GM03348 (cell line): ENCODE measurements around the gene OR10P1.
"Not testable (repeated sequence)": the region's sequence is repeated elsewhere in the genome, so short reads cannot be mapped to it uniquely, and the experiment has no call there.

Experiments used
- DNase-seq: peaks from one replicate; pipeline ENCODE4 v3.0.0; 2012; ENCODE audit warnings: low spot score

Gene OR10P1, protein sequence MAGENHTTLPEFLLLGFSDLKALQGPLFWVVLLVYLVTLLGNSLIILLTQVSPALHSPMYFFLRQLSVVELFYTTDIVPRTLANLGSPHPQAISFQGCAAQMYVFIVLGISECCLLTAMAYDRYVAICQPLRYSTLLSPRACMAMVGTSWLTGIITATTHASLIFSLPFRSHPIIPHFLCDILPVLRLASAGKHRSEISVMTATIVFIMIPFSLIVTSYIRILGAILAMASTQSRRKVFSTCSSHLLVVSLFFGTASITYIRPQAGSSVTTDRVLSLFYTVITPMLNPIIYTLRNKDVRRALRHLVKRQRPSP

DNA sequence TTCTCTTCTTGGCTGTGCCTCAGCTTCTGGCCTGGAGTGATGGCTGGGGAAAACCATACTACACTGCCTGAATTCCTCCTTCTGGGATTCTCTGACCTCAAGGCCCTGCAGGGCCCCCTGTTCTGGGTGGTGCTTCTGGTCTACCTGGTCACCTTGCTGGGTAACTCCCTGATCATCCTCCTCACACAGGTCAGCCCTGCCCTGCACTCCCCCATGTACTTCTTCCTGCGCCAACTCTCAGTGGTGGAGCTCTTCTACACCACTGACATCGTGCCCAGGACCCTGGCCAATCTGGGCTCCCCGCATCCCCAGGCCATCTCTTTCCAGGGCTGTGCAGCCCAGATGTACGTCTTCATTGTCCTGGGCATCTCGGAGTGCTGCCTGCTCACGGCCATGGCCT, at the start of gene OR10P1:
OR10P1 (plus strand) TSS at position 40 of the 400 bp plus-strand sequence; CDS start at position 40, 0 bp downstream.
- no peak for DNase-seq

DNA sequence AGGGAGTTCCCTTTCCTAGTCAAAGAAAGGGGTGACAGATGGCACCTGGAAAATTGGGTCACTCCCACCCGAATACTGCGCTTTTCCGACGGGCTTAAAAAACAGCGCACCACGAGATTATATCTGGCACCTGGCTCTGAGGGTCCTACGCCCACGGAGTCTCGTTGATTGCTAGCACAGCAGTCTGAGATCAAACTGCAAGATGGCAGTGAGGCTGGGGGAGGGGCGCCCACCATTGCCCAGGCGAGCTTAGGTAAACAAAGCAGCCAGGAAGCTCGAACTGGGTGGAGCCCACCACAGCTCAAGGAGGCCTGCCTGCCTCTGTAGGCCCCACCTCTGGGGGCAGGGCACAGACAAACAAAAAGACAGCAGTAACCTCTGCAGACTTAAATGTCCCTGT, 46.5 kb upstream of the OR10P1 start:
- DNase-seq = not testable (repeated sequence)

DNA sequence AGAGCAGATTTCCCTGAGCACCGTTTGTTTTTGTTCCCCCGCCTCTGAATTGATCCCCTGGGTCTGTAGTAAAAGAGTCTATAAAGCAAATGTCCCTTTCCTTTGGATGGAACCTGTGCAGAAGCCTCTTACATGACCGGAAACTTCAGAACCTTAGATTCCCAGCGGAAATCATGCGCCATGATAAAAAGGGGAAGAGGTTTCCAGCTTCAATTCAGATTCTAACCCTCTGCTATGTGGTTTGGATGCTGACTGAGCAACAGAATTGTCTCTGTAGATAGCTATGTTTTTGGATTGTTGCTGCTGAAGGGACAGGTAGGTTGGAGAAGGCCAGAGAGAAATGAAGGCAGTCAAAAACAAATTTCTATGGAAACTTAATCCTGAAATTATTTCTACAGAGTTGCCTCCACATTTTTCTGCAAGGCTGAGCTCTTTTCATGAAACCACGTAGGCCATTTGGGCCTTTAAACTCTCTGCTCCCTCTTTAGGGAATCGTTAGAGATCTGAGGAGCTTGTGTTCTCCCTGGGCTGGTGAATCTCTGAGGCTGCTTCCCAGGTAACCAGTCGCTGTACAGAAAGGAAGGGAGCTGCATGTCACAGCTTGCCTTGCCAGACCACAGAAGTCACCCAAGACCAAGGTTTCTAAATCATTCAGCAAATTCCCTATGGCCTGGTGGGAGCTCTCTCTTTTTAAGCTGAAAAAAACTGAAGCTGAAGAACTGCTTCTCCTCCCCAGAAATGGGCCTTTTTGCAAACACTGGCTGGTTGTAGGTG, 28.7 kb upstream of the OR10P1 start:
- no peak for DNase-seq

DNA sequence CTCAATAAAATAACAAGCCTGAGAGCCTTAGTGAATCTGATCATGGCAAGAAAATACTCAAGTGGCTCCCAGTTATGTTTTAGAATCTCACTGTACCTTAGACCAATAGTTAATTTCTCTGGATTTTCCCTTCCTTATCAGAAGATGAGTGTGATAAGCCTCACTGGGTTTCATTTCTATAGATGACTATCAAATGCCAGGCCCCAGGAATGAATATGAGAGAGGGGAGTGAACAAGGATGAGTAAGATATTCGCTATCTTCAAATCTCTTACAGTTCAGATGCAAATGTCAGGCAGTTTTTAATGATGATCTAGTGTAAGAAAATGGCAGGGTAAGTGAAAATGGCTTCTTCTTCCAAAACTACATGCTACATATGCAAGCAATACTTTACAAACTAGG, 26.1 kb upstream of the OR10P1 start:
- DNase-seq = no peak

DNA sequence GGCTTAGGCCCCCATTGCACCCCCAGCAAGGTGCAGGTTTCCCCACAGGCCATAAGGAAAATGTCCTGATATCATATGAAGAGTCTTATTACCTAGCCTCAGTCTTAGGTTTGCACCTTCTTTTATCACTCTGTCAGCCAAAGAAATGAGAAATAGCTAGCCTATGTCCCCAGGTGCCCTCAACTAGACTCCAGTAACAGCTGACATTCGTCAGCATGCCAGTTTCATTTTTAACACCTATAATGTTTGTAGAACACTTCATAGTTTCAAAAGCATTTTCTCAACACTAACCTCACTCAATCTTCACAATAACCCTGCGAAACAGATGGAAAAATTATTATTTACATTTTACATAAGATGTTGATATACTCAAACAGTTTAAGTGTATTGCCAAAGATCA, 24.0 kb upstream of the OR10P1 start:
- DNase-seq = no peak

DNA sequence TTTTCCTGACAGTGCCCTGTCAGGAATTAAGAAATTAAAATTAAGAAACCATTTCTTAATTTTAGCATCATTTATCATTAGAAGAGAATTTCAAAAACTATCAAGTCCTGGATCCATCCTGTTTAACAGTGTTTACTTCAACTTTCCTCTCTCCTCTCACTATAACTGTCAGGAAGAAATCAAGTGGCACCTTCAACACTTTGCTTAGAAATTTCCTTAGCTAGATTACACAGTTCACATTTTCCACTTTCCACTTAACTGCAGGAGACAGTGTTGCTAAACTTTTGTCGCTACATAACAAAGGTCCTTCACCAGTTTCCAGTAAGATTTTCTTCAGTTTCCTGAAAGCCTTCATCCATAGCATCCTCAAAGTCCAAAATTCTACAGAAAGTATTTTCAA, 21.9 kb upstream of the OR10P1 start:
- no peak for DNase-seq

DNA sequence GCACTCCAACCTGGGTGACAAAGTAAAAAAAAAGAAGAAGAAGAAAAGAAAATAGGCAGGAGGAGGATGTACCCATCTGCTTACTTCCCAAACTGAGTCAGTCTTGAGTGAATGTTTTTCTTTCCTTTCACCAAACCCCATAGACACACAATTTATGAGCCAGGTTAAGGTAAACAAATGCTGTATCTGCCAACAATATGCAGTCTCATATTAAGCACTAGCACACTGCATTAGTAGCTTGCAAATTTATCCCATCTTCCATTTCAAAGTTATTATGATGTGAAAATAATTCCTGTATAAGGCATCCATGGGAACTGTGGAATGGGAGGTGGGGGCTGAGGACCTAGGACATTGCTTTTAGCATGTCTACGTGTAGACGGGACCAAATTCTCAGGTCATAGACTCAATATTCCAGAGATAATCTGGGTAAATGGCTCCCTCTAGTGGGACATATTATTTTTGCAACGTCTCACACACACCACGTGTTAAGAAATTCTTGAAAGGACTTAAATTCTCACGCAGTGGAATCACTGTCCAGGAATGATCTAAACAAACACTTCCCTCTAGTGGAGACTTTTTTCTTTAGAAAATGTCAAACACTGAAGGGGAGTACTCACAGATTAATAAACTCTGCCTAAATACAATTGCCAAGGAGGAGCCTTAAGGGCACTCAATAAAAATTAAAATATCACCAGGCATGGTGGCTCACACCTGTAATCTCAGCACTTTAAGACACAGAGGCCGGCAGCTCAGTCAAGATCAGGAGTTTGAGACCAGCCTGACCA, 17.1 kb upstream of the OR10P1 start:
- peak; percentile 86 for DNase-seq

DNA sequence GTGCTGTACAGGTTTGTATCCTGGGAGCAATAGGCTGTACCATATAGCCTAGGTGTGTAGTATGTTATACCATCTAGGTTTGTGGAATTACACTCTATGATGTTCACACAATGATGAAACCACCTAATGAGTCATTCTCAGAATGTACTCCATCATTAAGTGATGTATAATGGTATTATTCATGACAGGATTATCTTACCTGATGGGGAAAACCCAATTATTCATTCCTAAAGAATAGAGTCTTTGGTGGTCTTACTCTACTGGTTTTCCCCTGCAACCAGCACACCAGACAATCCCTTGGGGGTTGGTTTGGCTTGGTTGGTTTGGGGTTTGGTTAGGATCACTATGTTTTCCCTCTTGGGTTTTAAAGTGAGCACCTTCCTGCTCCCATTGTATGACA, 12.6 kb upstream of the OR10P1 start:
- DNase-seq = no peak

DNA sequence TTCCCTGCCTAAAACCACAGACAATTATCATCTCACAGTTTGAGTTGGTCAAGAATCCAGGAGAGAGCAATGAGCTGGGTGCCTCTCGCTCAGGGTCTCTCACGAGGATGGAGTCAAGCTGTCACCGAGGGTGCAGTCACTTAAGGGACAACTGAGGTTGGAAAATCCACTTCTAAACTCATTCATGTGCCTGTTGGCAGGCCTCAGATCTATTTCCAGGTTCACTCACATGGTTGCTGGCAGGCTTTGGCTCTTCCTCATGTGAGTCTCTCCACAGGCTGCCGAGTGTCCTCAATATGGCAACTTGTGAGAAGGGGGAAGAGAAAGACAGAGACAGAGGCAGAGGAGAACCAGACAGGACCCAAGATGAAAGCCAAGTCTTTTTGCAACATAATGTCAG, 10.5 kb upstream of the OR10P1 start:
- DNase-seq = no peak

DNA sequence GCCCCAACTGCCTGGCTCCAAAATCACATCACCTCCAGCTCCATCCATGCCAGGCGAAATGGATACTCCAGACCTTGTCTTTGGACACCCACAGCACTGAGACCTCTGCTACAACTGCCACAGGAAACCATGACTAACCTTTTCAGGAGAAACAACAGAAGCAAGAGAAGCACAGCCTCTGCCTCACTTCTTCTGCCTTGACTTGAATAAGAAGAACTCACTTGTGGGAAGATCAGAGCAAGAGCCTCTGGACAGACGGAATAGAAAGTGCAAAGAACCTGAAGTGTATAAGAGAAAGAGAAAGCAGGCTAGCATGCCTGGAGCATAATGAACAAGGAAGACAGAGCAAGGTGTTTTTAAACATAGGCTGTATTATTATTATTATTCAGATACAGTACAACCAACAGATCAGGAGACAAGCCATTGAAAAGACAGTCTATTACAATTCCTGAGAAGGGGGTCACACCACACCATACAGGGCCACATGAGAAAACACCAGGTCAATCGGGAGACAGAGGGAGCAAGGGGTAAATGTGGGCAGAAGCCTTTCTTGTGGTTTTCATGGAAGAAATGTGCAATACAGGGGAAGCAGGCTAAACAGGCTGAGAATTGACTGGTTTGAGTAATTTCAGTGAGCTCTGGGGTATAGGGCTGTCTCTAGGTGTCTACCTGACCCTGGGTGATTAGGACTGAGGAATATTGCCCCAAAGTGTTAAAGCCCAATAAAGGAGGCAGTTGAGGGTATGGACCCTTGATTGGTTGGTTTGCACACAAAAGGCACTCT, 7.4 kb upstream of the OR10P1 start:
- no peak for DNase-seq

DNA sequence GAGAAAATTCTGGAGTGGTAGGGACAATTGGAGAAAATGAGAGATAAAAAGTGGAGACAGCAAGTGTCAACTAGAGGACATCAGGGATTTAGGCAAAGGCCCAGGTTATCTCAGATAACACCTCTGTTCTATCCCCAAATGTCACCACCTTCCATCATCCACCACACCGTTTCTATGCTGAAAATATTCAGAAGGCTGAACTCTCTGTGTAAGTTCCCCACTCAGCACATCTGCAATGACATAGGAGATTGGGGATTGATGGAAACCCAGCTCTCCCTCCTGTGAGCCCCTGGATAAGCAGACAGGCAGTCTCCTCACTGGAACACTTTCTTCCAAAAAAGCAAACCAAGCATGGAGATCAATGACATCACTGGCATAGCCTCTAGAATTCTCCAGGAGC, 5.6 kb upstream of the OR10P1 start:
- DNase-seq = no peak

DNA sequence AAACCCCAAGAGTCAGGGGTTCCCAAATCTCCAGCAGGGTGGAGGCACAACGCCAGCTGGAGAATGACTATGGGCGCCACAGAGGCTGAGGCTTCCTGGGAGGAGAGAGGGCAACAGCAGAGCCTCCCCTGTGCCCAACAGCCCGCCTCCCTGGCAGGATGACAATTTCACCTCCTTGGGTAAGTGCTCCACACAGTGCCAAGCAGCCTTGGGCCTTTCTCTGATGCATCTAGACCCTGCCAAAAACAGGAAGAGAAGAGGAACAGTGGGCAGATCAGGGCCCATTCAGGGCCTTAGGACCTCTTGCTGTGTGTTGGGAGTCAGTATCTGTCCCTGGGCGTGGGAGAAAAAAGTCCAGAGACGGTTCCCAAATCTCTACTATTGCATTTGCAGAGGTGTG, 5.0 kb upstream of the OR10P1 start:
- no peak for DNase-seq

DNA sequence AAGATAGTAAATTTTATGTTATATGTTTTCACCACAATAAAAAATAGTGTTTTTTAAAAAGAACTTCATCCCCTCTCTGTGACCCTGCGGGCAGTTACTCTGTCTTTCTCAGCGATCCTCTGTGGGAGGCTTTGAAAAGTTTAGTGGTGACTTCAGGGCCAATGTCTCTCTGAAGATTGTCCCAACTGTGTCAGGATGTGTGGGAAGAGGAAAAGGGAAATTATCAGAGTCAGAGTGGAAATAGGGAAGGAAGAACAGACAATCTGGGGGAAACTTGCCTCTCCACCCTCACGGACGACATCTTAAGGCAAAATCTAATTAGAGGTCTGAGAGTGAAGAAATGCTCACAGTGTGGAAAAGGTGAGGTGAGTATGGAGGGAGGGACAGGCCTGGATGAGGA, 3.5 kb upstream of the OR10P1 start:
- no peak for DNase-seq

DNA sequence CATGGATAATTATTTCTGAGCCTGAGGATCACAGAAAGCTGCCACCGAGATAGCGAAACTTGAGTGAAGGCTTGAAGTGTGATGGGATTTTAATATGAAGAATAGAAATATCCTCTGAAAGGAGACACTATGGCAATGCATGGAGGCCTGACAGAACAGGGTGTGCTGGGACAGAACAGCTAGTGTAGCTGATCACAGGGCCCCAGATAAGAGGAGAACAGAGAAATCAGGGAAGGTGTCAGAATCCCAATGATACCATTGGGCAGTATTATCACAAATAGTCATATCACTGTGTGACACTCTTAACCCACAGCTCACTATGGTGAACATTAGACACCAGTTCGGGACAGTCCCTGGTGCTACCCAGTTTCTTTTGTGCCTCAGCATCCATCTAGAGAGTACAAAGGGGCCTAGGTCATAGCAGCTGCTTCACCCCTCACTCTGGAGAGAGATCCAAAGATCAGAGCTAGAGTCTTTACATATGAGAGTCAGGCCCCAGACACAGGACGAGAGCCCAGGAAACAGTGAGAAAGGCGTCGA, 506 bp upstream of the OR10P1 start:
- DNase-seq = no peak

DNA sequence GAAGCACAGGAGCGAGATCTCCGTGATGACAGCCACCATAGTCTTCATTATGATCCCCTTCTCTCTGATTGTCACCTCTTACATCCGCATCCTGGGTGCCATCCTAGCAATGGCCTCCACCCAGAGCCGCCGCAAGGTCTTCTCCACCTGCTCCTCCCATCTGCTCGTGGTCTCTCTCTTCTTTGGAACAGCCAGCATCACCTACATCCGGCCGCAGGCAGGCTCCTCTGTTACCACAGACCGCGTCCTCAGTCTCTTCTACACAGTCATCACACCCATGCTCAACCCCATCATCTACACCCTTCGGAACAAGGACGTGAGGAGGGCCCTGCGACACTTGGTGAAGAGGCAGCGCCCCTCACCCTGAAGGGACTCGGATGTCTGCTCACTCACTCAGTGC, 775 bp downstream of the OR10P1 start:
- no peak for DNase-seq

DNA sequence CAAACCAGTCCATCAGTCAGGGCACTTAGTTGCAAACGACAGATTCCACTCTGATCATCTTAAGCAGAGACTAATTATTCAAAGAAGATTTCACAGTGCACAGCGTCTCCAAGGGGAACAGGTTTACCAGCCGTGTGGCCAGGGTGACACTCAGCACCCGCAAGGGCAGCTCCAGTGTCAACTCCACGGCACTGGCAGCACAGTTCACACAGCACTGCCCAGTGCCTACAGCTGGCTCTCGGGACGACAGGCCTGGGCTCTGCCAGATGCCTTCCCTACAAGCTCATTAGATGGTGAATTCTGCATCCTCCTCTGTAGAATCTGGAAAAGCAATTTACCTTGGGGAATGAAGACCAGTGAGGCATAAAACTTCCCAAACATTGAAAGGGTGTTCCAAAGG, 4.9 kb downstream of the OR10P1 start:
- no peak for DNase-seq

DNA sequence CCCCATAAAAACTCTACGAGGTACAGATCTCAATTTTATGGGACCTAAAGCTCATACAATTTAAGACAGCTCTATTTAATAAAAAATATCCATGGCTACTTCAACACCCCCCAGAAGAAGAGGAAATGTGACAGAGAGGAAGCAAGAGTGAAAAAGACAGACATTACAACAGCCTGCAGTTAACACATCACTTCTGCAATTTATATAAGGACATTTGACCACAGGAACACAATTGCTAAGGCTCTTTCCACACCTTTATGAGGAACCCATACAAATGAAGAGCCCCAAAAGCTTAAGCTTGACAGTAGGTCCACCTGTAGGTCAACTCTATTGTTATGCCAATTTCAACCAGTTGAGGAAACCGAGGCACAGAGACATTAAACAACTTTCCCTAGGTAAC, 5.6 kb downstream of the OR10P1 start:
- DNase-seq = no peak

DNA sequence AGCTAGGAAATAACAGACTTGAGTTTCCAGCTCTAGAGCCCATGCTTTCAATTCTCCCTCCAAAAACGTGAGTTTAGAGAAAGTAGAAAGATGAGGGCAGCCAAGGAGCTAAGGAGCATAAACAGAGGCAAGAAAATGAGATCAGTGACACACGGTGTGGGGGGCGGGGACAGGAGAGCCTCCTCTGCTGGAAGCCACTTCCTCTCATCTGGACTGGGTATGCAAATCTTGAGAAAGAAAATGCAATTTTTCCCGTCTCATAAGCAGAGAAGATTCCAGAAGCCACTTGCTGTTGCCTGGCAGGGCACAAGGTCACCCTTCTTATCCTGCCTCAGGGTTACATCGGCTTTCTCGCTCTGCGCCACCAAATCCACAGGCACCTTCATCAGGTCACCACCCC, 6.0 kb downstream of the OR10P1 start:
- no peak for DNase-seq

DNA sequence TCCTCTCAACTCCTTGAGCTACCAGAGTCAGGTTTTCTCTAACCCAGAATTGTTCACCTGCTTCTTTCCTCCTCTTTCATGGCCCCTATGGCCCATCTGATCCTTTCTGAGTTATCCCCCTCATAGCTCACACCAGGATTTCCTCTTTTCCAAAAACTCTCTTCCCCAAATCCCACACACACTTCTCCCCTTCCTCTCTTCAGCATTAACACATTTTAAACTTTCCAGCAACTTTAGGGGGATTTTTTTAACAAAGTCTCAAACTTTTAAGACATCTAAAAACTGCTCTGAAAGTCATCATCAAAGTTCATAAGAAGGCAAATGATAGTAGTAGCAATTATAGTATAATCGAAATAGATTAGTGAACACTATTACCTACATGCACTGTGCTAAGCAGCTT, 7.9 kb downstream of the OR10P1 start:
- DNase-seq = no peak

DNA sequence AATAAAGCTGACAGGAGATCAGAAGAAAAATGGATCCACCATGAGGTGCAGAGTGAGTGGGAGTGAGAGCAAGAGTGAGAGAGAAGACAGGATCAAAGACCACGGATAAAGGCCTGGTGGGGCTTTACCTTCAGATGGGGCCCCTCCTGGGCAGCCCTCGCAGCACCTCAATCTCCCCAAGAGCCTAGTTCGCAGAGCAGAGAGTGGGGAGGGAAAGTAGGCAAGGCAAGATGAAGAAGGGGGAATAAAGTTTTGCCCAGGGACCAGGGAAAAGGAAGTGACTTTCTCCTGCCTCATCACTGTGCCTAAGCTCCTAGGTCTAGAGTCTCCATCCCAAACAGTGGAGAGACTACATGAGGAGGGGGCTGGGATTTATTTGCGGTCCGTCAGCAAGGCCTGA, 10.3 kb downstream of the OR10P1 start:
- DNase-seq = no peak

DNA sequence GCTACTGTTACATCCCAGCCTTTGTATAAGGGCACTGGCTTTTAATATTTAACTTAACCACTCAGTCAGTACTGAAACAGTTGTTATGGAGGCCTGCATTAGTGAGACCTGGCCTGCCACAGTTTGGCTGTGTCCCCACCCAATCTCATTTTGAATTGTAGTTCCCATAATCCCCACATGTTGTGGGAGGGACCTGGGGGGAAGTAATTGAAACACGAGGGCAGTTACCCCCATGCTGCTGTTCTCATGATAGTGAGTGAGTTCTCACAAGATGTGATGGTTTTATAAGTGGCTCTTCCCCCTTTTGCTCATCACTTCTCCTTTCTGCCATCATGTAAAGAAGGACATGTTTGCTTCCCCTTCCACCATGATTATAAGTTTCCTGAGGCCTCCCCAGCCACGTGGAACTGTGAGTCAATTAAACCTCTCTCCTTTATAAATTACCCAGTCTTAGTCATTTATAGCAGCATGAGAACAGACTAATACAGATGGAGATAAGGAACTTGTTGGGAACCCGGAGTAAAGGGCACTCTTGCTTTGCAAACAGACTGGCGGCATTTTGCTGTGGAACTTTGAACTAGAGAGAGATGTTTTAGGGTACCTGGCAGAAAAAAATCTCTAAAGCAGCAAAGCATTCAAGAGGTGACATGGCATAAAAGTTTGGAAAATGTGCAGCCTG, 14.1 kb downstream of the OR10P1 start:
- not testable (repeated sequence) for DNase-seq
